ENCODE results near the gene LRAT.
"Not testable (repeated sequence)": the region's sequence is repeated elsewhere in the genome, so short reads cannot be mapped to it uniquely, and the experiment has no call there.

Gene LRAT

GRCh38 chr4:154743683-154744340 is at the start of gene LRAT:
LRAT (plus strand) TSS chr4:154744000; CDS start chr4:154744327, 327 bp downstream.
- DNase-seq (ENCODE audit: insufficient read length, low spot score): peak; percentile 10
- no peak for FAIRE-seq

GRCh38 chr4:154707877-154708276 is 35.9 kb upstream of the LRAT start:
- DNase-seq (ENCODE audit: insufficient read length, low spot score) (no peak), FAIRE-seq (no peak)

GRCh38 chr4:154709550-154709949 is 34.2 kb upstream of the LRAT start:
- no peak for FAIRE-seq
- no peak for DNase-seq (ENCODE audit: insufficient read length, low spot score)

GRCh38 chr4:154711522-154711921 is 32.3 kb upstream of the LRAT start:
- DNase-seq (ENCODE audit: insufficient read length, low spot score) (no peak), FAIRE-seq (no peak)

GRCh38 chr4:154714339-154715040 is 29.3 kb upstream of the LRAT start:
- DNase-seq (ENCODE audit: insufficient read length, low spot score): no peak
- FAIRE-seq: no peak

GRCh38 chr4:154719087-154719486 is 24.7 kb upstream of the LRAT start:
- FAIRE-seq: no peak
- DNase-seq (ENCODE audit: insufficient read length, low spot score): no peak

- FAIRE-seq: no peak
- no peak for DNase-seq (ENCODE audit: insufficient read length, low spot score)
Measured at GRCh38 chr4:154720123-154720522, 23.7 kb upstream of the LRAT start.

GRCh38 chr4:154720618-154721267 is 23.1 kb upstream of the LRAT start:
- no peak for DNase-seq (ENCODE audit: insufficient read length, low spot score)

GRCh38 chr4:154722262-154722661 is 21.5 kb upstream of the LRAT start:
- DNase-seq (ENCODE audit: insufficient read length, low spot score): no peak
- FAIRE-seq: peak; percentile 31

More at GRCh38 chr4:154720618-154721267, 23.1 kb upstream of the LRAT start:
- FAIRE-seq: no peak

GRCh38 chr4:154723601-154724000 is 20.2 kb upstream of the LRAT start:
- not testable (repeated sequence) for FAIRE-seq; DNase-seq (ENCODE audit: insufficient read length, low spot score)

GRCh38 chr4:154727540-154727939 is 16.3 kb upstream of the LRAT start:
- FAIRE-seq: no peak
- DNase-seq (ENCODE audit: insufficient read length, low spot score): no peak

- FAIRE-seq (no peak), DNase-seq (ENCODE audit: insufficient read length, low spot score) (no peak)
Measured at GRCh38 chr4:154731756-154732155, 12.0 kb upstream of the LRAT start.

GRCh38 chr4:154732669-154733068 is 11.1 kb upstream of the LRAT start:
- FAIRE-seq (no peak), DNase-seq (ENCODE audit: insufficient read length, low spot score) (no peak)

- no peak for DNase-seq (ENCODE audit: insufficient read length, low spot score)
- FAIRE-seq: no peak
Measured at GRCh38 chr4:154736770-154737169, 7.0 kb upstream of the LRAT start.

- FAIRE-seq: no peak
- no peak for DNase-seq (ENCODE audit: insufficient read length, low spot score)
Measured at GRCh38 chr4:154738426-154738825, 5.4 kb upstream of the LRAT start.

- no peak for FAIRE-seq
- no peak for DNase-seq (ENCODE audit: insufficient read length, low spot score)
Measured at GRCh38 chr4:154739111-154739510, 4.7 kb upstream of the LRAT start.

GRCh38 chr4:154740462-154740861 is 3.3 kb upstream of the LRAT start:
- no peak for FAIRE-seq

GRCh38 chr4:154741131-154741665 is 2.6 kb upstream of the LRAT start:
- no peak for FAIRE-seq
- no peak for DNase-seq (ENCODE audit: insufficient read length, low spot score)

More at GRCh38 chr4:154740462-154740861, 3.3 kb upstream of the LRAT start:
- DNase-seq (ENCODE audit: insufficient read length, low spot score): no peak

- FAIRE-seq (no peak), DNase-seq (ENCODE audit: insufficient read length, low spot score) (no peak)
Measured at GRCh38 chr4:154741922-154742850, 1.6 kb upstream of the LRAT start.

GRCh38 chr4:154744341-154744926 is 634 bp downstream of the LRAT start:
- no peak for DNase-seq (ENCODE audit: insufficient read length, low spot score)
- FAIRE-seq: no peak

Data from HTR-8/SVneo (cell line).